Esophagus (tissue), 2 donors: ENCODE data around the gene CHORDC1. TPM values are rescaled to one million over a fixed set of nuclear protein-coding genes. Genes with fewer than 3 reads are reported as not detected.

Experiments
- H3K27ac ChIP-seq, 2 donors: one replicate each; pipeline ENCODE4 v1.5.1; 2013; ENCODE audit warnings: low read depth in 2 of 2, mild to moderate bottlenecking in 2 of 2, inconsistent platforms in 1 of 2, low read length in 1 of 2, moderate library complexity in 1 of 2
- H3K27me3 ChIP-seq, 2 donors: one replicate each; pipeline ENCODE4 v1.6.1; 2013; ENCODE audit warnings: low read length in 2 of 2, control low read depth in 1 of 2, mild to moderate bottlenecking in 1 of 2; ENCODE audit not compliant: insufficient read depth in 2 of 2, control insufficient read depth in 1 of 2
- H3K36me3 ChIP-seq, 2 donors: one replicate each; pipeline ENCODE4 v1.6.1; 2013; ENCODE audit warnings: low read length in 1 of 2; ENCODE audit not compliant: control insufficient read depth in 2 of 2, insufficient read depth in 2 of 2
- H3K4me1 ChIP-seq, 2 donors: one replicate each; pipeline ENCODE4 v1.6.1; 2013; ENCODE audit warnings: low read length in 1 of 2; ENCODE audit not compliant: control insufficient read depth in 2 of 2, insufficient read depth in 2 of 2
- H3K4me3 ChIP-seq, 2 donors: one replicate each; pipeline ENCODE4 v1.5.1; 2013; ENCODE audit warnings: low read length in 2 of 2, mild to moderate bottlenecking in 2 of 2, low read depth in 1 of 2, moderate library complexity in 1 of 2
- H3K9me3 ChIP-seq, 2 donors: one replicate each; pipeline ENCODE4 v1.6.1; 2013; ENCODE audit warnings: mild to moderate bottlenecking in 2 of 2, low read depth in 1 of 2, low read length in 1 of 2, moderate library complexity in 1 of 2; ENCODE audit not compliant: control insufficient read depth in 2 of 2, insufficient read depth in 1 of 2
- WGBS, 2 donors: extraction: QIAGEN DNeasy Blood & Tissue Kit; methylation state at CpG; one replicate each; pipeline ENCODE4 v1.1.7; 2013; 5-methylcytosine and 5-hydroxymethylcytosine counted together
- polyA plus RNA-seq, 2 donors: library from polyadenylated mRNA; stranded (reverse); fragments of 200-250 nt; gene quantifications; one replicate each; pipeline ENCODE4 v1.2.3, GENCODE V29; 2013
- donor health status: healthy with polysubstance abuse.
- donor health status: Bipolar disorder and iron deficiency.

The CHORDC1 gene
- 10 to 100 TPM; 14.0 to 24.0 TPM for polyA plus RNA-seq

- peak within 1 kb of the TSS; percentile 90 to 96 for H3K4me3 ChIP-seq
- H3K27me3 ChIP-seq: no peaks in the 10 kb centered on the region
- peaks cover 0 to 2% of the 10 kb centered on the region in 2 donors for H3K4me1 ChIP-seq
- H3K9me3 ChIP-seq: no peaks in the 10 kb centered on the region
- peak within 1 kb of the TSS; percentile 86 to 91 for H3K27ac ChIP-seq
- WGBS, 2 donors: 0% methylated on average over 67 to 71 of the region's 71 CpGs
- no peaks in the 10 kb centered on the region for H3K36me3 ChIP-seq
Observed at GRCh38 chr11:90222459-90223247, at the start of gene CHORDC1. CHORDC1 (minus strand) TSS chr11:90223049; CDS start chr11:90222954, 95 bp downstream.

GRCh38 chr11:90257158-90257525, 34.3 kb upstream of the CHORDC1 start:
- 85 to 98% methylated on average over 1 of the region's 1 CpG for WGBS, 2 donors
- Histone ChIP-seq H3K9me3 (no peaks in the 10 kb centered on the region), H3K4me1 (no peaks in the 10 kb centered on the region), H3K36me3 (no peaks in the 10 kb centered on the region), H3K27ac (no peak overlapping the region), H3K4me3 (no peak overlapping the region), H3K27me3 (no peaks in the 10 kb centered on the region)

- no peaks in the 10 kb centered on the region for H3K27me3 ChIP-seq
- 82 to 86% methylated on average over 8 of the region's 8 CpGs for WGBS, 2 donors
- H3K27ac ChIP-seq: no peak overlapping the region
- no peaks in the 10 kb centered on the region for H3K36me3 ChIP-seq
- H3K9me3 ChIP-seq: no peaks in the 10 kb centered on the region
- H3K4me1 ChIP-seq: no peaks in the 10 kb centered on the region
- no peak overlapping the region for H3K4me3 ChIP-seq
Observed at GRCh38 chr11:90256404-90257157, 33.7 kb upstream of the CHORDC1 start.

GRCh38 chr11:90254065-90254464, 31.2 kb upstream of the CHORDC1 start:
- Histone ChIP-seq H3K27me3 (no peaks in the 10 kb centered on the region), H3K4me3 (no peak overlapping the region), H3K36me3 (no peaks in the 10 kb centered on the region), H3K9me3 (no peaks in the 10 kb centered on the region), H3K27ac (no peak overlapping the region), H3K4me1 (no peaks in the 10 kb centered on the region)
- WGBS, 2 donors: 54 to 58% methylated on average over 2 of the region's 2 CpGs

GRCh38 chr11:90252053-90252452, 29.2 kb upstream of the CHORDC1 start:
- Histone ChIP-seq H3K27me3 (no peaks in the 10 kb centered on the region), H3K9me3 (no peaks in the 10 kb centered on the region), H3K4me3 (no peak overlapping the region), H3K27ac (no peak overlapping the region), H3K4me1 (no peaks in the 10 kb centered on the region), H3K36me3 (no peaks in the 10 kb centered on the region)
- 74 to 75% methylated on average over 3 of the region's 3 CpGs for WGBS, 2 donors

- H3K4me1 ChIP-seq: no peaks in the 10 kb centered on the region
- H3K27me3 ChIP-seq: no peaks in the 10 kb centered on the region
- 43 to 48% methylated on average over 2 of the region's 2 CpGs for WGBS, 2 donors
- H3K9me3 ChIP-seq: no peaks in the 10 kb centered on the region
- H3K36me3 ChIP-seq: no peaks in the 10 kb centered on the region
- H3K4me3 ChIP-seq: no peak overlapping the region
- H3K27ac ChIP-seq: no peak overlapping the region
Observed at GRCh38 chr11:90251599-90251998, 28.8 kb upstream of the CHORDC1 start.

GRCh38 chr11:90250970-90251369, 28.1 kb upstream of the CHORDC1 start:
- H3K4me1 ChIP-seq: no peaks in the 10 kb centered on the region
- 60 to 61% methylated on average over 8 of the region's 8 CpGs for WGBS, 2 donors
- no peak overlapping the region for H3K27ac ChIP-seq
- H3K27me3 ChIP-seq: no peaks in the 10 kb centered on the region
- no peaks in the 10 kb centered on the region for H3K36me3 ChIP-seq
- no peaks in the 10 kb centered on the region for H3K9me3 ChIP-seq
- no peak overlapping the region for H3K4me3 ChIP-seq

GRCh38 chr11:90246468-90246867, 23.6 kb upstream of the CHORDC1 start:
- no peak overlapping the region for H3K4me3 ChIP-seq
- no peaks in the 10 kb centered on the region for H3K27me3 ChIP-seq
- no peaks in the 10 kb centered on the region for H3K36me3 ChIP-seq
- no peaks in the 10 kb centered on the region for H3K9me3 ChIP-seq
- no peaks in the 10 kb centered on the region for H3K4me1 ChIP-seq
- 90 to 93% methylated on average over 1 of the region's 1 CpG for WGBS, 2 donors
- no peak overlapping the region for H3K27ac ChIP-seq

- no peaks in the 10 kb centered on the region for H3K4me1 ChIP-seq
- no peaks in the 10 kb centered on the region for H3K9me3 ChIP-seq
- H3K27ac ChIP-seq: no peak overlapping the region
- no peaks in the 10 kb centered on the region for H3K27me3 ChIP-seq
- no peaks in the 10 kb centered on the region for H3K36me3 ChIP-seq
- no peak overlapping the region for H3K4me3 ChIP-seq
- 90 to 92% methylated on average over 1 of the region's 1 CpG for WGBS, 2 donors
Observed at GRCh38 chr11:90243534-90243933, 20.7 kb upstream of the CHORDC1 start.
